Globus pallidus (tissue), 1 donor: ENCODE data around the gene PWP2.
A peak's percentile ranks its signal among the peaks of the same experiment; 100 is the strongest.
"Not testable (repeated sequence)": the region's sequence is repeated elsewhere in the genome, so short reads cannot be mapped to it uniquely, and the experiment has no call there.

Experiments used
- DNase-seq: peaks from one replicate; pipeline ENCODE4 v3.0.0-alpha.2; 2015; ENCODE audit warnings: low spot score

The PWP2 gene

DNA sequence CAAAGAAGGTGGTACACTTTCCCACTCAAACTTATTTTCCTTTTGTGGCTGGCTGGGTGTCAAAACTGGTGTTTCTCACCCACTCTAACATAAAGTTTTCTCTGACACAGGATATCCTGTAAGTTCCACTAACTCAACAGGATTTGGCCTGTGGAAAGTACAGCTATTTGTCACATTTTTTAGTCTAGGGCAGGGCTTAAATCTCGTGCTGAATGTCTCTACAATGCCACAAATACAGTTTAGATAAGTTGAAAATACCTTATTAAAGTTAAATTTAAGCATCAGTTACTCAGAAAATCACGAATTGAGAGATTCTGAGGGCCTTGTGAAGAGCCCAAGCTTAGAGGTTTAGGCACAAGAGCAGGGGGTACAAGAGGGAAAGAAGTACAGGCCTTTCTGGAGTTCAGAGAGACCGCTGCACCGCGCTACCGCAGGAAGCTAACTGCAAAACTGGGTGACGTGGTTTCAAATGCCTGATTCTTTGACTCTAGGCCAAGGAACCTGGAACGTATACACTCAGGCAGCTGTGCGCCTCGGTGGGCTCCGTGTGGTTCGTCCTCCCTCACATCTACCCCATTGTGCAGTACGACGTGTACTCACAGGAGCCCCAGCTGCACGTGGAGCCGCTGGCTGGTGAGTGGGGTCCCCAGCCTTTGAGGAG is 23.4 kb upstream of the PWP2 start:
- DNase-seq = no peak

DNA sequence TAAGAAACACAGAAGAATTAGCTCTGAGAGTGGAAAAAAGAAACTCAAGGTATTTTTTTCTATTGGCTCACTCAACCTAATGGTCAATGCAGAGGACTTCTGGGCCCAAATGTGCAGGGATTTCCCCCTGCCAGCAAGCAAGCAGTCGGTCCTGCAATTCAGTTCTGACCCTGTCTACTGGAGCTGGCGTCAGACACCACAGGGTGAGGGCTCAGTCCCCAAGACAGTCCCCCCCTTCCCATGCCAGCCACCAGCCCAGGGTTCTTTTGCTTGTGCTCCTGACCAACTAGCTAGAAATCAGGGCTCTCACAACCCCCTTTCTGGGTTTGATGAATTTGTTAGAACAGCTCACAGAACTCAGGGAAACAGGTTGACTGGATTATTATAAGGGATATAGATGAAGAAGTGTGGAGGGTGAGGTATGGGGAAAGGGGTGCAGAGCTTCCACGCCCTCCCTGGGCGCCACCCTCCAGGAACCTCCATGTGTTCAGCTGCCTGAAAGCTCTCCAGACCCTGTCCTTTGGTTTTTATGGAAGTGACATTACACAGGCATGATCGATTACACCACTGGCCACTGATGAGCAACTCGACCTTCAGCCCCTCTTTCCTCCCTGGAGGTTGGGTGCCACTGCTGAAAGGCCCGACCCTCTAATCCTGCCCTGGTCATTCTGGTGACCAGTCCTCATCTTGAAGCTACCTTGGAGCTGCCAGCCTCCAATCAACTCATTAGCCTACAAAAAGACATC is 22.5 kb upstream of the PWP2 start:
- DNase-seq = peak; percentile 54

DNA sequence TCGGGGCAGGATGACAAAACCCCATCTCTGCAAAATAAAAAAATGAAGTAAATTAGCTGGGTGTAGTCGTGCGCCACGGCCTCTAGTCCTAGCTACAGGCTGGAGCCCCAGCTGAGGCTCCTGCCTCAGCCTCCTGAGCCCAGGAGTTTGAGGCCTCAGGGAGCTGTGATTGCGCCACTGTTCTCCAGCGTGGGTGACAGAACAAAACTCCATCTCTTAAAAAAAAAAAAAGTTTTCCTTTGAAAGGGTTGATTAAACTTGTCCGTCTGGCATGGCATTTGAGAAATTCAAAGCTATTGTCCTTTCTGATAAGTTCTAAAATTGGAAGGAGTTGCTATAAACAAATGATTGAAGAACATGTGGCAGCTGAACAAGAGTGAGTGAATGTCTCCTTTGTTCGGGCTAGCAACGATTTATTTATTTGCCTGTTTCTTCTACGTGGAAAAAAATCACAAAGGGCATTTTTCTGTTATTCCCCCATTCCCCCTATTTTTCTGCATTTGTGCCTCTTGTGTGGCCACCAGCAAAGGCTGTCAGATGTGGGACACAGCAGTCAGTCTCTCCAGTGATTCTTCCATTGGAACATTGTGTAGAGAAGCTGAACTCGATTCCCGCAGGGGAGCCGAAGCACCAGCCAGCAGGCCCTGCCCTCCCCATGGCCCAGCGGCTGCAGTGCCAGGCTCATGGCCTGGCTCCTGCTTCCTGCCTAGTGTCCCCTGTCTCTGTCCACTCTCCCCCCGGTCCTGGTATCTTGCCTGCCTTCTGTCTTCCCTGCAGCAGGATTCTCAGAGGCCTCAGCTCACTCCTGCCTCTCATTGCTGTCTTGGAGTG is 21.5 kb upstream of the PWP2 start:
- peak; percentile 94 for DNase-seq

DNA sequence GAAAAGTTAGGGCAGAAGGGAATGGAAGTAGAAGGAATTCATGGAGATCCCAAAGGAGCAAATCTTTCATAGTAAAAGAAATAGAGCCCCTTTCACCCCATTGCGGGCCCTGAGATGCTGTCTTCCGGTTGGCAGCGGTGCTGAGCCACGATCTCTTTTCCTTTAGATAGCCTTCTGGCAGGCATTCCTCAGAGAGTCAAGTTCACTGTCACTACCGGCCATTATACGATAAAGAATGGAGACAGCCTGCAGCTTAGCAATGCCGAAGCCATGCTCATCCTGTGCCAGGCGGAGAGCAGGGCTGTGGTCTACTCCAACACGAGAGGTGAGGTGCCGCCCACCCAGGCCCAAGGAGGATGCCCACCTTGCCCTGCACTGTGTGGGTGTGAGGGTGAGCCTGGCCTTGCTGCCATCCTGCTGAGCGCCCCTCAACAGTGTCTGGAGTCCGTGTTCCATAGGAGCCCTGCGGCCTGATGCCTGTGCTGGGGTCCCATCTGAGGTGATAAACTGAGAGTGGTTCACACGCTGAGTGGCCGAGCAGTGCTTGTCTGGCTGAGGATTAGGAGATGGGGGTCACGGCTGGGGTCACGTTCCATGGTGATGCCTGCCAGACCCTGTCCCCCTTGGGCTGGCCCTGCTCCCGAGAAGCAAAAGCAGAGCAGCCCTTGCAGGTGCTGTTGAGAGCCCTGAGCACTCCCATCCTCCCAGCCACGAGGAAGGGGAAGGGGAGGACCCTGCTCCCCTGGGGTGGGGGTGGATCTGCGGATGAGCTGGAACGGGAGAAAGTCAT is 20.4 kb upstream of the PWP2 start:
- no peak for DNase-seq

DNA sequence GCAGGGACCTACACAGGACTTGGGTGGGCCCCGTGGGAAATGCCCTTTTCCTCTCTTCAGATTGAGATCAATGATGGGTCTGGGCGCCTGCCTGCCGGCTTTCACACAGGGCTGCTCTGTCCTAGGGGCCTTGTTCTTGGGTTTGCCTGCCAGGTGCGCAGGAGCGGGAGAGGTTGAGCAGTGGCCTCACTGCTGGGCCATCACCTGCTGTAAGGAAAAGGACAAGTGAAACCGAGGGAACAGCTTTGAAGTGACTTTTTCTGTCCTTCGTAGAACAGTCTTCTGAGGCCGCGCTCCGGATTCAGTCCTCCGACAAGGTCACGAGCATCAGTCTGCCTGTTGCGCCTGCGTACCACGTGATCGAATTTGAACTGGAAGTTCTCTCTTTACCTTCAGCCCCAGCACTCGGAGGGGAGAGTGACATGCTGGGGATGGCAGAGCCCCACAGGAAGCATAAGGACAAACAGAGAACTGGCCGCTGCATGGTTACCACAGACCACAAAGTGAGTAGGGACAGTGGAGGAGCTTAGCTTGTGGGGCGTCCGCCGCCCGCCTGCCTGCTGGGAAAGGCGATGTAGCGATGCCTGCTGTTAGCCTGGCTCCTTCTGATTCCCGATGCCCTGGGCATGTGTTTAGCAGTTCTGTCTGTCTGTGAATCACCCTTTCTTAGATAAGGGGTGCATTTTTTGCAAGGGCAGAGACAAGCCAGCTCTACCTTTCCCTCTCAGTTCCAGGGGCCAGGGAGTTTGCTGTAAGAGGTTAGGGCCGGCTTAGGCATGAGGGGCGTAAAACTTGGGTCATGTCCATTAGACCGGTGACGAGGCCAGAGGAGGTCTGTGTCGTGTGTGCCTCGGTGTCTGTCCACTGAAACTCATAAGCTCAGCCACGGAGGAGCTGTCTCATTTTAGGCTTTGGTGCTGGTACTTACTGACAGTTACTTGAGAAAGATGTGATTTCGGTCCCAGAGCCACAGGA is 19.5 kb upstream of the PWP2 start:
- no peak for DNase-seq

DNA sequence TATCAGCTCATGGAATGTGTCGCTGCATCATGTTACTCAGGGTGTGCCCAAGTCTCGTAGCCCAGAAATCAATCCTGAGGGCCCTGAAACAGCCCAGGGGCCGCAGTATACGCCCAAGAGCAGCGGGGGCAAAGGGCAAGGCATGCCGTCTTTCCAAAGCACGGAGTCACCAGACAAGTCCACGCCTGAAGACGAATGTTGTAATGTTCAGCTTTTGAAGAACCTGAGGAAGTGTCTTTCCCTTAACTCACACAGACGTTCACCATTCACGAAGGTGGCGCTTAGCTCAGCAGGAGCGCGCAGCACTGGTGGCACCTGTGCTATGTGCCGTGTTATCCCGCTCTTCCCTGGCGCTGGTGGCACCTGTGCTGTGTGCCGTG is 18.8 kb upstream of the PWP2 start:
- no peak for DNase-seq

DNA sequence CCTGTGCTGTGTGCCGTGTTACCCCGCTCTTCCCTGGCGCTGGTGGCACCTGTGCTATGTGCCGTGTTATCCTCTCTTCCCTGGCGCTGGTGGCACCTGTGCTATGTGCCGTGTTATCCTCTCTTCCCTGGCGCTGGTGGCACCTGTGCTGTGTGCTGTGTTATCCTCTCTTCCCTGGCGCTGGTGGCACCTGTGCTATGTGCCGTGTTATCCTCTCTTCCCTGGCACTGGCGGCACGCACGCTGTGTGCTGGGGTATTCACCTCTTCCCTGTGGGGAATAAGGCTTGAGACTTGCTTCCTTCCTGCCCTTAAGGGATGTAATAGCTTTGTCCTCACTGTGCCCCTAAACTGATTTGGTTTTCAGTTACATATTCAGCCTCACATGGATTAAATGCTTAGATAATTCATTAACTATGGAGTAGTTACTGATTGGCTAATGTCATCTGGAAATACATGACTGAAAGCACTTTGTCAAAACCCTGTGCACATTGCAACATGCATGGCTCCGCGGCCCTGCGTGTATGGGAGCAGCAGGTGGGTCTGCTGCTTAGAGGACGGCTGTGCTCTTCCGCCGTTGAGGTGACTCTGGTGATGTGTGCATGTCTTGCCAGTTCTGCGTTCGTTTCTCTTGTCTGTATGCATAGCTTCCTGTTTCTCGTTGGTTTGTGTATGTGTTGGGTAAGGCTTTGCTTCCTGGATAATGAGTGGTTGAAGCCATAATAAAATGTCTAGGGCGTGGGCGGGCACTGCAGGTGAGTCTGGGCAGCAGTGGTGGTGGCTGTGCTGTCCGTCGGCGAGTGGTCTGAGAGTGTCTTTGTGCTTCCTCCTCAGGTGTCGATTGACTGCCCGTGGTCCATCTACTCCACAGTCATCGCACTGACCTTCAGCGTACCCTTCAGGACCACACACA is 17.9 kb upstream of the PWP2 start:
- DNase-seq = no peak

DNA sequence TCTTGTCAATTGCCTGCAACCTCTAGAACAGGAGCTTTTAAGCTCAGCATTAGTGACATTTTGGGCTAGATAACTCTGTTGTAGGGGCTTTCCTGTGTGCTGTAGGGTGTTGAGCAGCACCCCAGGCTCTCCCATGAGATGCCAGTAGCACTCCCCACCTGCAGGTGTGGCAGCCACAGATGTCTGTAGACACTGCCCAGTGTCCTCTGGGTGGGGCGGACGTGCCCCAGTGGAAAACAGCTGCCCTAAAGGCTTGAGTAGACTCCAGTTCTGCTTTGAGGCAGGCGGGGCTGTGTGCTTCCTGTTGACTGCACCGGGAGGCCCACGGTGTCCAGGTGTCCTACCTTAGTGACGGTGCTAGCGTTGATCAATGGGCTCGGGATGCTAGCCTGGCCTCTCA is 16.9 kb upstream of the PWP2 start:
- DNase-seq = no peak

DNA sequence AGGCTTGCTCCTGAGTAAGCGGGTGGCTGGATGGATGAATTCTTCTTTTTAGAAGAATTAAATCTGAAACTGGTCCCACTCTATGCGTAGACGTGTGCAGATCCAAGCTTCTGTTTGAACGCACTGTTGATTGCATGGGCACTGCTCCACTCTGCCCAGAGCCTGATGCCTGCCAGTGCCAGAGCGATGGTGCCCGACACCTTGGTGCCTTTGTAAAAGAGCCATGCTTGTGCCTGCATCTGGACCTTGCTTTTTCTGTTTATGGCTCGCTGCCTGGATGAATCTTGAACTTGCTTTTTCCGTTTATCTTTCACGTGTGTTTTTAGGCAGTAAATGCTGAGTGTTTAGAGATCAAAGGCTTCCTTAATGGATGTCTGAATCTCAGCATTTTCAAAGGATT is 15.0 kb upstream of the PWP2 start:
- DNase-seq = peak; percentile 67

DNA sequence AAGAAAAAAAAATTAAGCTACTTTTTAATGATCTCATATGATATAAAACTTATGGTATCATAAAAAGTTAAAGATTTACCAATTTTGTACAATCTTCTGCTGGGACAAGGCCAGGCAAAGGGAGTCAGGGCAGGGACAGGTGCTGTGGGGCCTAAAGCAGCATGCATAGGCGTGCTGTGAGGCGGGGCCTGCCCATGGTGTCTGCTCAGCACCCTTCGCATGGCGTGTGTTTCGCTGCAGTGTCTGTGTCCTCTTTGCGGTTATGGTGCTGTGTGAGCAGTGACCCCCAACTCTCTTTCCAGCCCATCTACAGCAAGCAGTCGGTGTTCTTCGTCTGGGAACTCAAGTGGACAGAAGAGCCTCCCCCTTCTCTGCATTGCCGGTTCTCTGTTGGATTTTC is 13.4 kb upstream of the PWP2 start:
- no peak for DNase-seq

DNA sequence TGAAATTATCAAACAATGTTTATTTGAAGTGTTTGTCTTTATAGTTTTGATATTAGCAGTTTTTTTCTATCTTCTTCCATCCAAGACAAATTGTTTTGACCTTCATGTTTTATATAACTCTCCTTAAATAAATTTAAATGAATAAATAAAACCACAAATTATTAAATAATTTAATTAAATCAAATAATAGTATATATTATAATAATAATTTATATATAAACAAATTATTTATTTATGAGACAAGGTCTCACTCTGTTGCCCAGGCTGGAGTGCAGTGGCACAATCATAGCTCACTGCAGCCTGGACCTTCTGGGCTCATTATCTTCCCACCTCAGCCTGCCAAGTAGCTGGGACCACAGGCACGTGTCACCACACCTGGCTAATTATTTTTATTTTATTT is 12.4 kb upstream of the PWP2 start:
- no peak for DNase-seq

DNA sequence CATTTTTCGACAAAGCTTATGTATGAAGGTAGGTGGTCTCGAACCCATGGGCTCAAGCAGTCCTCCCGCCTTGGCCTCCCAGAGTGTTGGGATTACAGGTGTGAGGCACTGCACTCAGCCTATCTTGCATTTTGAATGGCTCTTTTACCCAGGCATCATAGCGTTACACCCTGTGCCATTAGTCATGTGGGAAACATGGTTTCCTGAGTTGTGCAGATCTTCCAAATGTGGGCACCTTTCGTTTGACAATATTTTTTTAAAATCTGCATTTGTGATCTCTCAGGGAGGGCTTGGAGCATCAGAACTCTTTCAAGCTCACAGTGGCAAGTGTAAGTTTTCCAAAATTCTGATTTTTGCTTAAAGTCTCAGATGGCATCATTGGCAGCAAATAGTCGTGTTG is 8.7 kb upstream of the PWP2 start:
- DNase-seq = not testable (repeated sequence)

DNA sequence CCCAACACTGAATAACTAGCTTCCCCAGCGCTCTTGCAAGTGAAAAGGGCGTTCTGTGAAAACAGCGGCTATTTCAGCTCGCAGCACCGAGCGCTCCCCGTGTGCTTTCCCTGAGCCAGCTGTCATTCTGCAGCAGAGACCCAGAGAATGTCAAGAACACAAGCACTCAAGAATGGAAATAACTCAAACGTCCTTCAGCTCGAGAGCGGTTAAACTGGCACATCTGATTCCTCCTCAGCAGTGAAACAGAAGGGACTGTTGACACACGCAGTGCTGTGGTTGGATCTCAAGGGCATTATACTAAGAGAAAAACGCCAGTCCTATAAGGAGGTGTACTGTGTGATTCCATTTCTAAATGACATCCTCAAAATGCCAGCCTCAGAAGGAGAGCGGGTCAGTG is 8.2 kb upstream of the PWP2 start:
- DNase-seq = not testable (repeated sequence)

DNA sequence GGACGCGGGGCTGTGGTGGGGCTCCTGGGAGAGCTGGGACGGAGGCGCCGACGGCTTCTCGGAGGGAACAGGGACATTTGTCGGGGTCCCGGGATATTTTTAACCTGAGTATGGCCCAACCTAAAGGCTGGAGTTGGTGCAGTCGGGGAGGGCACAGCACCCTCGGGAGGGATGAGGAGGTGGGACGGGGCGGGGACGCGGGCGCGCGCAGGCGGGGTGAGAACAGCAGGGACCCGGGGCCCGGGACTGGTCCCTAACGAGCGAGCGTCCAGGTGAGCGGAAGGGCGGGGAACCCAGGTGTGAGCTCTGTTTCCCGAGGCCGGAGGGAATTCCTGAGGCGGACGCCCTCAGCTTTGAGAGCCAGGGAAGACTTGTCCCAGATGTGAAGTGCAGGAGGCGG is 390 bp downstream of the PWP2 start:
- not testable (repeated sequence) for DNase-seq

DNA sequence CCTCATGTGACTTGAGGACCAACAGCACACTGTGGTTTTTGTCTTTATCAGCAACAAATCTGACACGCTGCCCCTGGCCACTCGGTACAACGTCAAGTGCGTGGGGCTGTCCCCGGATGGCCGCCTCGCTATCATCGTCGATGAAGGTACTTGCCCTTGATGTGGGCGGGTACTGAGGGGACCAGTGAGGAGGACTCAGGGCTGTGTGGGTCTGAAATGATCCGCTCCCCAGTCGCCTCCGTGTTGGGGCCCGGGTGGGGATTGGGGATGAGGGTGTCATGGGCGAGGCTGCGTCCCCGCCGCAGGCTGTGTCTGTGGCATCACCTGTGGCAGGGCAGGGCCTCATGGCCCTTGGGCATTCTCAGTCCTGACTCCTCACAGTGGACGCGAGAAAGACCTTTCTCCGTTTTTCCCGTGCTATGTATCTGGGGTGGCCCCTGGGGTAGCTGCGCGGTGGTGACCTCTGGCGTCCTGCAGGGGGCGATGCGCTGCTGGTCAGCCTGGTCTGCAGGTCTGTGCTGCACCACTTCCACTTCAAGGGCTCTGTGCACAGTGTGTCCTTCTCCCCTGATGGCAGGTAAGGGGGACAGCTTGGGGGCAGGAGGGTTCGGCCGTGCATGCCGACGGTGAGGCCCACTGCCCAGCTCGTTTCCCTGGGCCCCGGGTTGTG is 6.6 kb downstream of the PWP2 start:
- DNase-seq = not testable (repeated sequence)

DNA sequence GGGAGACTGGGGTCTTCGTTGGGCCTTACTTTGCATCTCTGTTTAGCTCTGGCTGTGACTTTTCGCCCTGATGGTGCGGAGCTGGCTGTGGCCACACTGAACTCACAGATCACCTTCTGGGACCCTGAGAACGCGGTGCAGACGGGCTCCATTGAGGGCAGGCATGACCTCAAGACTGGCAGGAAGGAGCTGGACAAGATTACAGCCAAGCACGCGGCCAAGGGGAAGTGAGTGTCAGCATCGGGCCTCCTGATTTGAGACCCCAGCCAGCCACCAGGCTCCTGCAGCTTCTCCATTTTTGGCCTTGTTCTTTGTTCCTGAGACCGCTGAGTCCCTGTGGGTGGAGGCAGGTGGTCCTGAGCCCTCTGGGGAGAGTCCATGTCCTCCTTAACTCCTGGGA is 14.9 kb downstream of the PWP2 start:
- DNase-seq = not testable (repeated sequence)

DNA sequence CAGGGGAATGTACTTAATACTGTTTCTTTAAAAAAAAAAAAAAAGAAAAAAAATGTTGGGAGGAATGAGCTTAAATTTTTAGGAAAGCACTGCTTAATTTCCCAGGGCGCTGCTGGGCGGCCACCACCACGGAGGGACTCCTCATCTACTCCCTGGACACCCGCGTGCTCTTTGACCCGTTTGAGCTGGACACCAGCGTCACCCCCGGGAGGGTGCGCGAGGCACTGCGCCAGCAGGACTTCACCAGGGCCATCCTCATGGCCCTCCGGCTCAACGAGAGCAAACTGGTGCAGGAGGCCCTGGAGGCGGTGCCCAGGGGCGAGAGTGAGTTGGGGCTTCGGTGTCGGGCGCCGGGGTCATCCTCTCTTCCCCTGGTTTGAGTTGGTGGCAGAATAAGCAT is 20.6 kb downstream of the PWP2 start:
- DNase-seq = not testable (repeated sequence)

DNA sequence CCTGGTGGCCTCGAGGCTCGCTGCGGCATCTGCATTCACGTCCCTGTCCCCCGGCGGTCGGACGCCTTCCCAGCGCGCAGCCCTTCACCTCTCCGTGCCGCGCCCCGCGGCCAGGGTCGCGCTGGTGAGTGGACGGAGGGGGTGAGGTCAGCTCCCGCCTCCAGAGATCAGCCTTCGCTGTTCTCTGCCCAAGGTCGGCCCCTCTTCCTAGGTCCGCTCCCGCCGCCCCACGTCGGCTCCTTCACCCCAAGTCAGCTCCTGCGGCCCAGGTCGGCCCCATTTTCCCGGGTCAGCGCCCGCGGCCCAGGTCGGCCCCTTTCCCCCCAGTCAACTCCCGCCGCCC is 26.5 kb downstream of the PWP2 start:
- DNase-seq = not testable (repeated sequence)

DNA sequence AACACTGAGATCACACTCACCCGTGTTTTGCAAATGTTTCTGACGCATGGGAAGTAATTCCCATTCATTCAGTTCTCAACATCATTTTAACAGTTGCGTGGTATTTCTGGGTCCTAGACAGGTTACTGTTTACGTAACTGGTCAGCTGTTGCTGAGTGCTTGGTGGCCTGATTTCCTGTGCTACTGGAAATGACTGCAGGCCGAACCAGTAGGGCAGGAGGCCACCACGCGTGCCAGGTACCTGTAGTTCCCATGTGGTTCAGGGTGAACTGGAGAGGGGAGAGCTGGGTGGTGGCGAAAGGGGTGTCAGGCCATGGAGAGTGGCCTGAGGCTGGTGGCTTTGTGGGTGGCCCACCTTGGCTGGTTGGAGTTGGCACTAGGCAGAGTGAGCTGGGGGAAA is 27.5 kb downstream of the PWP2 start:
- DNase-seq = not testable (repeated sequence)
